ENCODE measurements around the gene TAF8. TPM values are rescaled to one million over a fixed set of nuclear protein-coding genes. Genes with fewer than 3 reads are reported as not detected.

The TAF8 gene
- total RNA-seq, 8 experiments from 2014 or later: 3.7 to 22.7 (median 8.9) TPM

- in situ Hi-C loops (cut with MboI; ENCODE audit: low pct_unique_long_range_greater_than_20kb in 2 of 9, low sequenced_read_pairs in 9 of 9, unreplicated experiment in 9 of 9): loop anchor here (10.0 to 25.0 kb wide), 7 partner anchors 110 to 685 kb away; partner anchors contain the start of genes FRS3 (in 6 of the 9), PRICKLE4 (in 6 of the 9), TOMM6 (in 6 of the 9) and CCND3 (in 2 of the 9)
- Histone ChIP-seq H3K4me3 (no peak overlapping the region), H3K4me1 (replicated peaks in 1 of 2) (peaks cover 6 to 13% of the 10 kb centered on the region in 2 donors), H3K27ac (no peak overlapping the region)
- WGBS, 10 experiments: 38 to 100% (median 64%) methylated on average over 2 to 3 of the region's 4 CpGs; no CpG with 5 or more reads in 5 of the 10 experiments
- ATAC-seq (replicated peaks in 6 of 8): no peak
Observed at GRCh38 chr6:42047213-42047590, 3.1 kb upstream of the TAF8 start.

GRCh38 chr6:42047790-42048405 is 2.4 kb upstream of the TAF8 start:
- H3K4me1 ChIP-seq (replicated peaks in 1 of 2): peaks cover 6 to 13% of the 10 kb centered on the region in 2 donors
- ATAC-seq (replicated peaks in 6 of 8): no peak
- in situ Hi-C loops (cut with MboI; ENCODE audit: low pct_unique_long_range_greater_than_20kb in 2 of 9, low sequenced_read_pairs in 9 of 9, unreplicated experiment in 9 of 9): loop anchor here (10.0 to 25.0 kb wide), 7 partner anchors 111 to 686 kb away; partner anchors contain the start of genes FRS3 (in 6 of the 9), PRICKLE4 (in 6 of the 9), TOMM6 (in 6 of the 9) and CCND3 (in 2 of the 9)

GRCh38 chr6:42049116-42049809 is 1.1 kb upstream of the TAF8 start:
- H3K4me3 ChIP-seq: peak overlapping the region; percentile 28 to 43 (median 35)
- in situ Hi-C loops (cut with MboI; ENCODE audit: low pct_unique_long_range_greater_than_20kb in 2 of 9, low sequenced_read_pairs in 9 of 9, unreplicated experiment in 9 of 9): loop anchor here (10.0 to 25.0 kb wide), 7 partner anchors 112 to 687 kb away; partner anchors contain the start of genes FRS3 (in 6 of the 9), PRICKLE4 (in 6 of the 9), TOMM6 (in 6 of the 9) and CCND3 (in 2 of the 9)
- H3K4me1 ChIP-seq (replicated peaks in 1 of 2): peaks cover 2 to 7% of the 10 kb centered on the region in 2 donors
- 35 to 96% (median 78%) methylated on average over 2 to 18 of the region's 36 CpGs for WGBS, 10 experiments
- ATAC-seq (replicated peaks in 6 of 8): no peak
- H3K27ac ChIP-seq: no peak overlapping the region

More at GRCh38 chr6:42047790-42048405, 2.4 kb upstream of the TAF8 start:
- no peak overlapping the region for H3K27ac ChIP-seq
- WGBS, 10 experiments: 0 to 30% (median 10%) methylated on average over 1 to 7 of the region's 8 CpGs; no CpG with 5 or more reads in 2 of the 10 experiments
- peak overlapping the region in 4 of 5 donors; percentile 28 to 43 (median 36) for H3K4me3 ChIP-seq

- 39 to 100% (median 74%) methylated on average over 1 to 13 of the region's 20 CpGs; no CpG with 5 or more reads in 2 of the 10 experiments for WGBS, 10 experiments
- Histone ChIP-seq H3K27ac (no peak overlapping the region), H3K4me1 (replicated peaks in 1 of 2) (peaks cover 2 to 7% of the 10 kb centered on the region in 2 donors), H3K4me3 (peak overlapping the region; percentile 57 to 90 (median 83))
- no peak for ATAC-seq (replicated peaks in 6 of 8)
- in situ Hi-C loops (cut with MboI; ENCODE audit: low pct_unique_long_range_greater_than_20kb in 2 of 9, low sequenced_read_pairs in 9 of 9, unreplicated experiment in 9 of 9): loop anchor here (10.0 to 25.0 kb wide), 8 partner anchors 112 to 688 kb away; partner anchors contain the start of genes FRS3 (in 6 of the 9), PRICKLE4 (in 6 of the 9), TOMM6 (in 6 of the 9) and CCND3 (in 2 of the 9)
Observed at GRCh38 chr6:42049948-42050296, 402 bp upstream of the TAF8 start.

- peak overlapping the region; percentile 57 to 90 (median 83) for H3K4me3 ChIP-seq
- peaks cover 2 to 4% of the 10 kb centered on the region in 2 donors for H3K4me1 ChIP-seq (replicated peaks in 1 of 2)
- no peak overlapping the region for H3K27ac ChIP-seq
- WGBS, 10 experiments: 11 to 67% (median 33%) methylated on average over 2 to 8 of the region's 8 CpGs; no CpG with 5 or more reads in 1 of the 10 experiments
- ATAC-seq (replicated peaks in 6 of 8): no peak
- in situ Hi-C loops (cut with MboI; ENCODE audit: low pct_unique_long_range_greater_than_20kb in 2 of 9, low sequenced_read_pairs in 9 of 9, unreplicated experiment in 9 of 9): loop anchor here in 1 of 9 experiments (25.0 kb wide), 1 partner anchor 111 kb away; the partner anchor contains the start of gene GUCA1A
Observed at GRCh38 chr6:42051268-42051653, 937 bp downstream of the TAF8 start.

- H3K27ac ChIP-seq: no peak overlapping the region
- in situ Hi-C loops (cut with MboI; ENCODE audit: low pct_unique_long_range_greater_than_20kb in 2 of 9, low sequenced_read_pairs in 9 of 9, unreplicated experiment in 9 of 9): loop anchor here in 1 of 9 experiments (25.0 kb wide), 1 partner anchor 109 kb away; the partner anchor contains the start of gene GUCA1A
Observed at GRCh38 chr6:42053601-42054000, 3.3 kb downstream of the TAF8 start.

GRCh38 chr6:42059743-42060142 is 9.4 kb downstream of the TAF8 start:
- H3K4me3 ChIP-seq: no peak overlapping the region
- in situ Hi-C loops (cut with MboI; ENCODE audit: low pct_unique_long_range_greater_than_20kb in 2 of 9, low sequenced_read_pairs in 9 of 9, unreplicated experiment in 9 of 9): loop anchor here in 1 of 9 experiments (25.0 kb wide), 1 partner anchor 103 kb away; the partner anchor contains the start of gene GUCA1A
- no peaks in the 10 kb centered on the region for H3K4me1 ChIP-seq (replicated peaks in 1 of 2)
- no peak for ATAC-seq (replicated peaks in 6 of 8)
- no peak overlapping the region for H3K27ac ChIP-seq
- WGBS, 10 experiments: 63 to 100% (median 93%) methylated on average over 1 to 5 of the region's 5 CpGs; no CpG with 5 or more reads in 1 of the 10 experiments

More at GRCh38 chr6:42053601-42054000, 3.3 kb downstream of the TAF8 start:
- H3K4me1 ChIP-seq (replicated peaks in 1 of 2): peaks cover 2% of the 10 kb centered on the region in 2 donors
- H3K4me3 ChIP-seq: no peak overlapping the region
- no peak for ATAC-seq (replicated peaks in 6 of 8)

GRCh38 chr6:42066156-42066675 is 15.9 kb downstream of the TAF8 start:
- WGBS, 10 experiments: 89 to 100% (median 92%) methylated on average over 4 to 11 of the region's 13 CpGs; no CpG with 5 or more reads in 4 of the 10 experiments
- H3K27ac ChIP-seq: no peak overlapping the region
- no peak overlapping the region for H3K4me3 ChIP-seq
- in situ Hi-C loops (cut with MboI; ENCODE audit: low pct_unique_long_range_greater_than_20kb in 2 of 9, low sequenced_read_pairs in 9 of 9, unreplicated experiment in 9 of 9): loop anchor here in 1 of 9 experiments (25.0 kb wide), 1 partner anchor 96 kb away; the partner anchor contains the start of gene GUCA1A
- no peaks in the 10 kb centered on the region for H3K4me1 ChIP-seq (replicated peaks in 1 of 2)
- no peak for ATAC-seq (replicated peaks in 6 of 8)

- Histone ChIP-seq H3K4me1 (replicated peaks in 1 of 2) (no peaks in the 10 kb centered on the region), H3K4me3 (no peak overlapping the region), H3K27ac (no peak overlapping the region)
- in situ Hi-C loops (cut with MboI; ENCODE audit: low pct_unique_long_range_greater_than_20kb in 2 of 9, low sequenced_read_pairs in 9 of 9, unreplicated experiment in 9 of 9): loop anchor here in 1 of 9 experiments (25.0 kb wide), 1 partner anchor 94 kb away; the partner anchor contains the start of gene GUCA1A
- 86 to 100% (median 96%) methylated on average over 2 to 7 of the region's 7 CpGs; no CpG with 5 or more reads in 1 of the 10 experiments for WGBS, 10 experiments
- ATAC-seq (replicated peaks in 6 of 8): no peak
Observed at GRCh38 chr6:42068173-42068572, 17.8 kb downstream of the TAF8 start.

- Histone ChIP-seq H3K27ac (no peak overlapping the region), H3K4me1 (replicated peaks in 1 of 2) (no peaks in the 10 kb centered on the region), H3K4me3 (no peak overlapping the region)
- in situ Hi-C loops (cut with MboI; ENCODE audit: low pct_unique_long_range_greater_than_20kb in 2 of 9, low sequenced_read_pairs in 9 of 9, unreplicated experiment in 9 of 9): loop anchor here in 1 of 9 experiments (25.0 kb wide), 1 partner anchor 93 kb away; the partner anchor contains the start of gene GUCA1A
- 87 to 100% (median 93%) methylated on average over 2 to 4 of the region's 5 CpGs; no CpG with 5 or more reads in 2 of the 10 experiments for WGBS, 10 experiments
- no peak for ATAC-seq (replicated peaks in 6 of 8)
Observed at GRCh38 chr6:42068872-42069522, 18.7 kb downstream of the TAF8 start.

GRCh38 chr6:42071881-42072583 is 21.7 kb downstream of the TAF8 start:
- H3K4me1 ChIP-seq (replicated peaks in 1 of 2): no peaks in the 10 kb centered on the region
- no peak overlapping the region for H3K27ac ChIP-seq
- 42 to 94% (median 75%) methylated on average over 2 to 5 of the region's 6 CpGs; no CpG with 5 or more reads in 1 of the 10 experiments for WGBS, 10 experiments
- no peak for ATAC-seq (replicated peaks in 6 of 8)
- in situ Hi-C loops (cut with MboI; ENCODE audit: low pct_unique_long_range_greater_than_20kb in 2 of 9, low sequenced_read_pairs in 9 of 9, unreplicated experiment in 9 of 9): loop anchor here in 3 of 9 experiments (10.0 to 25.0 kb wide), 2 partner anchors 90 to 93 kb away; partner anchors contain the start of gene GUCA1A (in 1 of the 3)
- no peak overlapping the region for H3K4me3 ChIP-seq
